Limb (tissue), 2 donors: ENCODE data around the gene TSKU.
"Not testable (repeated sequence)": the region's sequence is repeated elsewhere in the genome, so short reads cannot be mapped to it uniquely, and the experiment has no call there.

Experiments used
- DNase-seq, 2 donors: peaks; one replicate each; pipeline ENCODE4 v3.0.0-alpha.2; 2016; ENCODE audit errors: extremely low spot score in 2 of 2

TSKU gene

DNA sequence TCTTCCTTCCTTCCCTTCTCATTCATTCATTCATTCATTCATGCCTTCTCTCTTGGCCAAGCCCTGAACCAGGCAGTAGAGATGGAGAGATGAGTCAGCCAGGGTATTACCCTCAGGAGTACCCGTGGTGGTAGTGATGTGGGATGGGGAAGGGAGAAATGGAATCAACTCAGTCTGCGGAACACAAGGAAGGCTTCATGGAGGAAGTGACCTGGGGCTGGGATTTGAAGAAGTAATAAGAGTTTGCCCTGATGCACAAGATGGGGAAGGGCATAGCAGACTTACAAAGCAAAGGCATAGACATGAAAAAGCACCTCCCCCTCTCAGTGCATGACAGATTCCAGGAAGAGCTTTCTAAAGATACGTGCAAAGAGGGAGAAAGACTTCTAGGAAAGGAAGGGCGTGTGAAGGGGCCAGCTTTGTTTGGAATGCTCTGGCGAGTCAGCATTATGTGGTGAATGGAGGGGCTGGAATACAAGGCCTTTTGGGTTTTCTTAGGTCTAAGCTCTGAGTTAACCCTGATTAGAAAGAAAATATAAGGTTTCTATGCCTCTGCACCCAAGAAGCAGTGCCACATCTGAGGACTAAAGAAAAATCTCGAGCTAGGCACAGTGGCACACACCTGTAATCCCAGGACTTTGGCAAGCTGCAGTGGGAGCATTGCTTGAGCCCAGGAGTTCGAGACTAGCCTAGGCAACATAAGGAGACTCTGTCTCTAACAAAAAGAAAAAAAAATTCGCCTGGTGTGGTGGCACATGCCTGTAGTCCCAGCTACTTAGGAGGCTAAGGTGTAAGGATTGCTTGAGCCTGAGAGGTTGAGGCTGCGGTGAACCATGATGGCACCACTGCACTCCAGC is 41.2 kb downstream of the TSKU start:
- DNase-seq: no peak

DNA sequence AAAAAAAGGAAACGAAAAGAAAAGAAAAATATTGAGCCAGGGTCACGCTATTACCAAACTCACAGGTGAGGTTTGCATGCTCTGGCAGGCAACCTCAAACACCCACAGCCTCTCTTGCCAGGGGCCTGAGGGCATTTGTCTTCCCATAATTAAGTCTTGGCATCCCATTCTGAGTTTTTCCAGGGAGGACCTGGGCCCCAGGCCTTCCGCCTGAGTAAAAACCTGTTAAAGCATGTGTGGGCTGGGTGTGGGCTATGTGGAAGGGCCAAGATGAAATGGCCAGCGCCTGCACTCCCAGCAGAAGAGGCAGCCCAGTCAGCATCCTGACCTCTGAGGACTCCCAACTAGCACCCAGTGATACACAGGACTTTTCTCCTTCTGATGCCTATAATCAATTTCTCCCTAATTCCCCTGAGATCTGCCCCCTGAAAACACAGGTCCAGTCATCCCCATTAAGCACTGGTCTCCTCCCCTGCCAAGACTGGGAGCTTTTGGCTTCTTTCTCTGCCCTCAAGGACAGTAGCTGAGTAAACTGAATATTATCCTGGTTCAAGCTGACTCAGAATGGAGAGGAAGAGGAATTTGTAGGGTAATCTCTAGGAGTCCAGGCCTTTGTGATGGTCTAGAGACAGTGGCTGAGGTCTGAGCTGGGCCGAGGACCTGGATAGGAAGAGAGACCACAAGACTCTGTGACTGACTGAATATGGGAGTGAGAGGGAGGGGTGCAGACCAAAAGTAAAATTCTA is 42.0 kb downstream of the TSKU start:
- DNase-seq: no peak

GRCh38 chr11:76825726-76826396 is 42.7 kb downstream of the TSKU start:
- no peak for DNase-seq

DNA sequence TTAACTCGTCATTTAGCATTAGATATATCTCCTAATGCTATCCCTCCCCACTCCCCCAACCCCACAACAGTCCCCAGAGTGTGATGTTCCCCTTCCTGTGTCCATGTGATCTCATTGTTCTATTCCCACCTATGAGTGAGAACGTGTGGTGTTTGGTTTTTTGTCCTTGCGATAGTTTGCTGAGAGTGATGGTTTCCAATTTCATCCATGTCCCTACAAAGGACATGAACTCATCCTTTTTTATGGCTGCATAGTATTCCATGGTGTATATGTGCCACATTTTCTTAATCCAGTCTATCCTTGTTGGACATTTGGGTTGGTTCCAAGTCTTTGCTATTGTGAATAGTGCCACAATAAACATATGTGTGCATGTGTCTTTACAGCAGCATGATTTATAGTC is 43.4 kb downstream of the TSKU start:
- not testable (repeated sequence) for DNase-seq

GRCh38 chr11:76827005-76827404 is 43.8 kb downstream of the TSKU start:
- not testable (repeated sequence) for DNase-seq

GRCh38 chr11:76830639-76831327 is 47.6 kb downstream of the TSKU start:
- no peak for DNase-seq

DNA sequence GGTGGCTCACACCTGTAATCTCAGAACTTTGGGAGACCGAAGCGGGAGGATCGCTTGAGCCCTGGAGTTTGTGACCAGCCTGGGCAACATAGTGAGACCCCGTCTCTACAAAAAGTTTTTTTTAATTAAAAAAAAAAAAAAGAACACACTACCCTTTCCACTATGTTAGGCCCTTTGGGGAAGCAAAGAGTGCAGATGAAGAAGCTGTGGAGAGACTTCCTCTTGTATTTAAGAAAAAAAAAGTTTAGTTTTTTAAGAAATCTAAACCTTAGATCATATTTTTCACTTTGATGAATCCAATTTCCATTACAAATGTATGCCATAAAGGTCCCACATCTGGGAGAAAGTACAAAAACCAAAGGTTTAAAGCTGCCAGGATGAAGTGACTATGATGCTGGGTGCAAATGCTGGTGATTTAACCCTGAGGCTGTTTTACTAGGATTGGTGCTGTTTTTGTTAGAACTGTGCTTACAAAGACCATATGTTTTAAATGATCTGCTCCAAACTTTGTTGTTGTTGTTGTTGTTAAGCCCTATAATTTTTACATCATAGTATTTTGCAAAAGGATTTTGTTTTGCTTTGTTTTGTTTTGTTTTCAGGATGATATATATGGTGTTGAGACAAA is 48.6 kb downstream of the TSKU start:
- no peak for DNase-seq

- no peak for DNase-seq
Measured at GRCh38 chr11:76832361-76832760, 49.2 kb downstream of the TSKU start.

DNA sequence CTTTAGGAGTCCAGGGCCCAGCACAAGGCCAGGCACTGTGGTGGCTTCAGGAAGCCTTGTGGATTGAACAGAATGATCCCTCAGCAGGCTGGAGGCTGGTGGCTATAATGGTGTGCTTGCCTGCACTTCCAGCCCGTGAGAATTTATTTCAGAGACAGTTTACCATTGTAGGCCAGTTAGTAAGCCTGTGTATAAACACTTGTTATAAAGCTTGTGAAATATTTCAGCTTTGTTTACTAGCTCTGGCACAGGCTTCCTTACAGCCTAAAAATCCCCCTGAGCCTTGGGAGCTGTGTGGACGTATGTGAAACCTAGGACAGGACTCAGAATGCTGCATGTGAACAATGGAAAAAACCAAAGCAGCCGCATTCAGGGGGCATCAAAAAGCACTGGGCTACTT is 51.0 kb downstream of the TSKU start:
- no peak for DNase-seq

DNA sequence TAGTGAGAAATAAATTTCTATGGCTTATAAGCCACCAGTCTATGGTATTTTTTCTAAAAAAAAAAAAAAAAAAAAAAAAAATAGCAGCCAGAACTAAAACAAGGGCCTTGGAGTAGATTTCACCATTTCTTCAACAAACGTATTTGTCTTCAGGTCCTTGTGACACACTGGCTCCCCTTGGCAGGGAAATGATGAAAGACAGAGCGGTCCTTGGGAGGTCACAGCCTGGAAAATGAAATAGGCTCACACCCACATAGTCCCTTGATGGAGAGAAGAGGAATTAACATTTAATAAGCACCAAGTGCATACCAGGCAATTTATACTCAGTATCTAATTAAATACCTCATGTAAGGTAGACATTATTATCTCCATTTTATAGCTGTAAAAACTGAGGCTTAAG is 51.9 kb downstream of the TSKU start:
- DNase-seq: no peak

GRCh38 chr11:76835928-76836612 is 52.9 kb downstream of the TSKU start:
- DNase-seq: peak in 1 of 2 donors; percentile 45

DNA sequence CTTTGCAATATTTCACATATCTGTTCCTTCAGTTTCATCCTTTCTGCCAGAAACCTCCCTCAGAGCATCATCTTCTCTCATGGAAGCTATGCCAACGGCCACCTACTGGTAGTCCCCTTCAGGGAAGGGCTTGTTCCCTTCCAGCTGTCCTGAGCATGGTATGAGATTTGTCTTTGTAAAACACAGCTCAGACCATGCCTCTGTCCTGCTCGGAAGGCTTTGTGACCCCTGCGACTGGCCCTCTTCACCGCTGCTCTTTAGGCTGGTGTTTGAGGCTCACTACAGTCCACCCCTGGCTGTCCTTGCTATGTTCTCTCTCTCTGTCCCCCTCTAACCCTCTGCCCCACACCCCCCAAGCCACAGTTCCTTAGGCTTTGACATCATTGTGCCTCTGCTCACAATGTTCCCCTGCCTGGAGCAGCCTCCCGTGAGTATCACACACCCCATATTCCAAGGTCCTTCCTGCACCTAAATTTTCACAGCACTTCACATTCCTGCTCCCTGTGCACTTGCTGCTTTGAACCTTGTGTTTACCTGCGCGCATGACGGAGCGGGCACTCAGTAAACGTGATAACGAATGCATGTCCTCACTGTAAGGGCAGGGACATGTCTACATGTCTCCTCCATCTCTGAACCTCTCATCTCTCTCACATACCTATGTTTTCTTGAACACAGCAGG is 53.6 kb downstream of the TSKU start:
- DNase-seq: no peak

- no peak for DNase-seq
Measured at GRCh38 chr11:76837696-76838677, 54.8 kb downstream of the TSKU start.

GRCh38 chr11:76838678-76839068 is 55.5 kb downstream of the TSKU start:
- peak in 1 of 2 donors; percentile 43 for DNase-seq

GRCh38 chr11:76839311-76839710 is 56.2 kb downstream of the TSKU start:
- no peak for DNase-seq

DNA sequence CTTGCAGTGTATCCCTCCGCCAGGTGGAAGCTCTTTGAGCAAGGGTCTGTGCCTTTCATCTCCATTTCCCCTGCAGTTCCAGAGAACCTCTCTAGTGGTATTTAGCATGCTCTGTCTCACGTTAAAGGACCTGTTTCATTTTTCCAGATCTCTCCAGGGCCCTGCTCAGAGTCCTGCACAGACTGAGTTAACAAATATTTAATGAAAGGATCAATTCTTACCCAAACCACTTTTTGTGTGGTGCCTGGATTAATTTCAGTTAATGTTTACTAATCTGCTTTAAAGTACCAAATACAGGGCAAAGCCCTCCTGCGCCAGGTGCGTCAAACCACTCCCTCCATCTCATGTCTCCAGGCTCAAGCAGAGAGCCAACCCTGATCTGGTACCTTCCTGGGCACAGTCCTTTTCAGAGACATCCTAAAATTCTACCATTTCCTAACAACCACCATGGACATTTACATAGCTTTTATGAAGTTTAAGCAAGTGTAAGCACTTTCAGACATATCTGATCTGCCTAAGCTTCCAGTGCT is 58.8 kb downstream of the TSKU start:
- DNase-seq: no peak

- DNase-seq: no peak
Measured at GRCh38 chr11:76843907-76844306, 60.8 kb downstream of the TSKU start.

DNA sequence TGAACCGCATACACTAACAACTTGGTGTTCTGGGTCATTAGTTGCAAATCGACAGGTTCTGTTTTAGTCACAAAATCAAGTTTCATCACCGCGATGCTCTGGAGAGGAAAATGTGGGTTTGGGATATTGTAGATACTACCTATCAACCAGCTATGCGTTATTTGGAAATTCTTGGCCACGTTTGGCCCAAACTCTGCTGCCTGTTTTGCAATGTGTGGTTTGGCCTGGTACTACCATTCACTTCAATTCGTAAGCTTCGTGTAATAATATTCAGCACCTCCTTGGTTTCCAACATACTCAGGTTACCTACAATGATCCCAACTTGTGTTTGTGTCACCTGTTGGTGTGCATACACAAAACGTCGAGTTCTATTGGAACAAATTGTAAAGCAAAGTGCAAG is 61.4 kb downstream of the TSKU start:
- DNase-seq: no peak

DNA sequence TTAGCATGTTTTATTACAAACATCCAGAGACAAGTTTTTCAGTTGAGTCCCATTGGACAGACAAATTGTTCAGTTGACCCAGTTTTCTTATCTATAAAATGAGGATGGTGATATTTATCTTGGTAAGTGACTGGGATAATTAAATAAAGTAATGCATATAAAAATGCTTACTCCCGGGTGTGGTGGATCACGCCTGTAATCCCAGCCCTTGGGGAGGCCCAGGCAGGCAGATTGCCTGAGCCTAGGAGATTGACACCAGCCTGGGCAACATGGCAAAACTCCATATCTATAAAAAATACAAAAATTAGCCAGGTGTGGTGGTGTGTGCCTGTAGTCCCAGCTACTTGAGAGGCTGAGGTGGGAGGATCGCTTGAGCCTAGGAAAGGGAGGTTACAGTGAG is 61.9 kb downstream of the TSKU start:
- DNase-seq: no peak
